IPS DF 4.7 (cell line): ENCODE data around the gene PLD3.
A peak's percentile ranks its signal among the peaks of the same experiment; 100 is the strongest.
"Not testable (repeated sequence)": the region's sequence is repeated elsewhere in the genome, so short reads cannot be mapped to it uniquely, and the experiment has no call there.

ENCODE experiments used
- DNase-seq: peaks from one replicate; pipeline ENCODE4 v3.0.0-alpha.2; 2013; ENCODE audit warnings: low spot score; ENCODE audit errors: extremely low read depth

PLD3 gene

GRCh38 chr19:40388481-40388880 is 40.0 kb downstream of the PLD3 start:
- no peak for DNase-seq

GRCh38 chr19:40389404-40390083 is 41.0 kb downstream of the PLD3 start:
- DNase-seq = no peak

DNA sequence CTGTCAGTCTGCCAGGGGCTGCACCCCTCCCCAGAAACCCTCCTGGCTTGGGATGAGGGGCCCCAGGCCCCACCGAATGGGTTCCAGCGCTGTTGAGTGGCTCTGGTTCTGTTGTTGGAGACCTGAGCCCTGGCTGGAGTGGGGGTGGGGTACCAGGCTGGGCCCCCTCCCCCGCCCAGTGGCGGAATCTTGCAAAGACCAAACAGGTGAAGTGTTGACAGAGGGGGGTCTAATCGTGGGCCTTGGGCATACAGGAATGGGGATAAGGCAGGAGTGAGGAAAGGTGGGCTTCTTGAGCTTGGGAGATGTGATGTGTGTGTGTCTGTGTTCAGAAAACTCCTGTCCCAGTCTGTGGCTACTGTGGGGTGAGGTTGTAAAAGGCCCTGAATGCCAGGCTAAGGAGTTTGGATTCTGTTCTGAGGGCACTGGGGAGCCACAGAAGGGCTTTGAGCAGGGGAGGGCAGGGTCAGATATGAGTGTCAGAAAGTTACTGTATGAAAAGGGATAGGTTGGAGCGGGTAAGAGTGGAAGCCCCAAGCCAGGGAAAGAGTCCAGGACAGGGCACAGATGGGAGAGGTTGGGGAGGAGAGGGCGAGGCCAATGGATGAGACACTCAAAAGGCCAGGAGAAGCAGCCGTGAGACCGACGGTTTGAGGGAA is 41.7 kb downstream of the PLD3 start, which contains the start of gene HIPK4:
Gene HIPK4, minus strand, starts transcription at position 98 of the 659 bp plus-strand sequence. CDS start 279 bp downstream, outside the sequence.
- no peak for DNase-seq

GRCh38 chr19:40392123-40392522 is 43.6 kb downstream of the PLD3 start:
- no peak for DNase-seq

- DNase-seq = no peak
Measured at GRCh38 chr19:40392894-40393517, 44.5 kb downstream of the PLD3 start.

- DNase-seq = no peak
Measured at GRCh38 chr19:40393894-40394815, 45.7 kb downstream of the PLD3 start.

GRCh38 chr19:40394816-40395210 is 46.3 kb downstream of the PLD3 start:
- DNase-seq = no peak

DNA sequence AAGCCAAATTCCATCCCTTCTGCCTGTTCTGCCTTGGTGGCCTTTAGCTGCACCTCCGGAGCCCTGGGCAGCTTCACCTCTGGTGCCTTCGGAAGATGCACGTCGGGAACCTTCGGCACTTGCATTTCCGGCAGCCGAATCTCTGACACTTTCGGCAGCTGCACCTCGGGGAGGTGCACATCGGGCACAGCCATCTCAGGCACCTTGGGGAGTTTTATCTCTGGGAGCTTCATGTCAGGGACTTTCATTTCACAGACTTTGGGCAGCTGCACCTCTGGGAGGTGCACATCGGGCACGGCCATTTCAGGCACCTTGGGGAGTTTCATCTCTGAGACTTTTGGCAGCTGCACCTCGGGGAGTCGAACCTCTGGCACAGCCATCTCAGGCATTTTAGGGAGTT is 47.5 kb downstream of the PLD3 start:
- no peak for DNase-seq

DNA sequence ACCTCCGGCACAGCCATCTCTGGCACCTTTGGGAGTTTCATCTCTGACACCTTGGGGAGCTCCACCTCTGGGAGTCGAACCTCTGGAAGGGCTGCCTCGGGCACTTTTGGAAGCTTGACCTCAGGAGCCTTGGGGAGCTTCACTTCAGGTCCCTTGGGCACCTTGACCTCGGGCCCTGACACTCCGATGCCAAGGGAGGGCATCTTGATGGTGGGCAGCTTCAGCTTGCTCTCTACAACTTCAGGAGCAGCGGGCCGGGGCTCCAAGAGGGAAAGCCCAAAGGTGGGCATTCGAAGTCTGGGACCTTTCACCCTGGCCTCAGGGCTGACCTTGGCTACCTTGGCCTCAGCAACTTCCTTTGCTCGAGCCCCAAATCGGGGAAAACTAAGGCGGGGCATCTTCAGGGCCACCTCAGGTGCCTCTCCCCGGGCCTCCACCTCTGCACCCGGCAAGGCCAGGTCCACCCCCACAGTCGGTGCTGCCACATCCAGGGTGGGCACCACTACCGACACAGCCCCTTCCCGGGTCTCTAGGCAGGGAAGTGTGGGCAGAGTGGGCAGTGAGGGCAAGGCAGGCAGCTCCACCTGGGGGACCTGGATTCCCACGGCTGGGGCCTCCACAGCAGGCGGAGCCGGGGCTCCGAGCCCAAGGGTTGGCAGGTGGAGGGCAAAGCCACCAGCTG is 48.5 kb downstream of the PLD3 start:
- DNase-seq = no peak

DNA sequence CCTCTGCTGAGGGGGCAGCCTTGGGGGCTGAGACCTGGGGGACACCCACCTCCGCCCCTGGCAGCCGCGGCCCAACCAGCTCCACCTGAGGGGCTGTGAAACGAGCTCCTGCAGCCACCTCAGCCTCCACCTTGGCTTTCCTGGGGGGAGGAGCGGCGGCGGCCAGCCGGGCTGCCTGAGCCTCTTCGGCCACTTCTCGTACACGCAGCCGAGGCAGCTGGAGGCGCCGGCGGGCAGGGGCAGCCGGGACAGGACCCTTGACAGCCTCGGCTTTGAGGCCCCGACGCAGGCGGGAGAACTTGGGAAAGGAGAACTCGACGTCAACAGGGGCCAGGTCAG is 49.0 kb downstream of the PLD3 start:
- no peak for DNase-seq

GRCh38 chr19:40398417-40399131 is 50.1 kb downstream of the PLD3 start:
- peak; percentile 64 for DNase-seq

- DNase-seq = no peak
Measured at GRCh38 chr19:40400559-40400958, 52.1 kb downstream of the PLD3 start.

- DNase-seq = no peak
Measured at GRCh38 chr19:40403262-40403984, 54.9 kb downstream of the PLD3 start.

- no peak for DNase-seq
Measured at GRCh38 chr19:40407714-40408597, 59.5 kb downstream of the PLD3 start.

GRCh38 chr19:40408598-40408925 is 60.1 kb downstream of the PLD3 start:
- DNase-seq = not testable (repeated sequence)

DNA sequence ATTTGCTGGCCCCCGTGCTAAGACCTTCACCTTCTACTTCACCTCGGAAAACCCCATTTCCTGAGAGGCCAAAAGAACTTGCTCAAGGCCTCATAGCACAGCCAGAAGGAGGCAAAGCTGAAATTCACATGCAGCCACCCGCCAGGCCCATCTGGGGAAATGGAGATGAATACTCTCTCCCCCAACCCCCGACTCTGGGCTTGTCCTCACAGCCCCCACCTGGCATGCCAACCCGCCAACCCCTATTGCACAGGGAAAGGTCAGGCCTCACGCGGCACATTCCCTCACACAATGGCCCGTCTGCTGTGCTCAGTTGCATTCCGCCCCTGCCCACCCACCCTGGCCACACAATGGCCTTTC is 61.5 kb downstream of the PLD3 start:
- no peak for DNase-seq

DNA sequence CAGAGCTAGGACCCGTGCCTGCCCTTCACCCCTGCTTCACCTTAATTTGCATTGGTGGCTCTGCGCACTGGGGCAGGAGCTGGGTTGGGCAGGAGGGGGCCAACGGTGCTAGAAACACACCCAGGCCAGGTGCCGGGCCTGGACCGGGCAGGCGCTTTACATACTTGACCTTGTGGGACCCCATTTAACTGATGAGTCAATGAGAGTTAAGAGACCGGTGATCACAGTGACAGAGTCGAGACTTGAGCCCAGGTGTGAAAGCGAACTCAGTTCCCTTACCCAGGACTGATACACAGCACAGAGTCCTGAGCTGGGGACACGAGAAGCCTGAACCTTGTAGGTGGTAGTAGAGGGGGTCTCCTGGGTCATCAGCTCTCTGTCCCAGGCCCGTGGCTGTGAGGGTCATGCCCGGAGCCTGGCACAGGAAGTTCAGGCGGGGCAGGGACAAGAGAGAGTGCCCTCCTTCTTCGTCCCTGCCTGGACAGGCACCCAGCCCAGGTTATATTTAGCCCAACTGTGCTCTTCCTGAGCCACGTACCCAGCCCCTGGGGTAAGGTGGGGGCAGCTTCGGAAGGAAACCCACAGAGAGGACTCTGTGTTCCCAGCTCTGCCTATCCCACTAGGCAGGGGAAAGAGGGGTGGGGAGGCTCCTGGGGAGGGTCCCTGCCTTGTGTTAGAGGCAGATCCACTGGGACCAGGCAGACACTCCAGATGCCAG is 62.8 kb downstream of the PLD3 start:
- no peak for DNase-seq

DNA sequence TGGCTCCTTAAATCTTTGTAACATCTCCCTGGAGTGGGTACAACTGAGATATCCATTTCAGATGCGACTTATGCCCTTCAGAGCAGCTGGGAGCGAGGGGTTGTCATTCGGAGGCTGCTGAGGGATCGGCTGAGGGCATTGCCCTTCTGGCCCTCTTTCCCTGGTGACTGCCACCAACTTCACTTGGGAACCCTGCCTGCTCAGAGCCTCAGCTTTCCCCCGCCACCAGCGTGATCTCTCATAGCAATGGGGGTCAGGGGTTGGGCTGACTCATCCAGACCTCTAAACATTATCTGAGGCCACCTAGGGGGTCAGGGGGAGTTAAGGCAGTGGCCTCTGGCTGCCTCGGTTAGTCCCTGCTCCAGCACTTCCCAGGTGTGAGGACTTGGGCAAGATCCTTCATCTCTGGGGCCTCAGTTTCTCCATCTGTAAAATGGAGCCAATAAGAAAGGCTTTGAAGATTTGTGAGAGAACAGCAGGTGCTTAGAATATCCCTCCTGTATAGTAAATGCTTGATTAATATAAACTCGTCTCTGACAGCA is 63.5 kb downstream of the PLD3 start:
- DNase-seq = no peak
